OCI-LY7 (cell line): ENCODE results near the gene RAD23B.

ENCODE experiments used
- CTCF ChIP-seq: fragments of 200-600 bp; sonication (generic); conservative IDR thresholded peaks from 2 replicates; pipeline ENCODE4 v1.5.1; 2014; ENCODE audit warnings: mild to moderate bottlenecking, antibody characterized with exemption, low read length, moderate library complexity, mixed read lengths
- EZH2phosphoT487 ChIP-seq: fragments of 200-600 bp; sonication (generic); IDR thresholded peaks from 2 replicates; pipeline ENCODE4 v1.6.1; 2018; ENCODE audit warnings: low read depth, borderline replicate concordance, mild to moderate bottlenecking, mixed run types, antibody characterized with exemption, low read length, moderate library complexity, mixed read lengths

DNA sequence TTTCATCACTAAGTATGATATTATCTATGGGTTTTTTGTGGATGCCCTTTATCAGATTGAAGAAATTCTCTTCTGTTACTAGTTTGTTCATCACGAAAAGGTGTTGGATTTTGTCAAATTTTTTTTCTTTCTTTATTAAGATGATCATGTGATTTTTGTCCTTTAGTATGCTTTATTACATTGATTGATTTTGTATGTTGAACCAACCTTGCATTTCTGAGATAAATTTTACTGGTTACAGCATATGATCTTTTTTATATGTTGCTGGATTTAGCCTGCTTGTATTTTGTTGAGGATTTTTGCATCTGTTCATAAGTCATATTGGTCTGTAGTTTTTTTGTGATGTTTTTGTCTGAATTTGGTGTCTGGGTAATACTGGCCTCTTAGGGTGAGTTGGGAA lies 42.8 kb downstream of the RAD23B start:
- no peak for TF ChIP-seq CTCF
- no peak for TF ChIP-seq EZH2phosphoT487
